Dedifferentiated amniotic fluid mesenchymal stem cell (primary cell): ENCODE data around the gene RIOK1.
"Not testable (repeated sequence)": the region's sequence is repeated elsewhere in the genome, so short reads cannot be mapped to it uniquely, and the experiment has no call there.

Source experiments
- DNase-seq: peaks from one replicate; pipeline ENCODE4 v3.0.0-alpha.2; 2016; ENCODE audit errors: extremely low spot score

The RIOK1 gene

GRCh38 chr6:7441048-7441775, 51.6 kb downstream of the RIOK1 start:
- no peak for DNase-seq

DNA sequence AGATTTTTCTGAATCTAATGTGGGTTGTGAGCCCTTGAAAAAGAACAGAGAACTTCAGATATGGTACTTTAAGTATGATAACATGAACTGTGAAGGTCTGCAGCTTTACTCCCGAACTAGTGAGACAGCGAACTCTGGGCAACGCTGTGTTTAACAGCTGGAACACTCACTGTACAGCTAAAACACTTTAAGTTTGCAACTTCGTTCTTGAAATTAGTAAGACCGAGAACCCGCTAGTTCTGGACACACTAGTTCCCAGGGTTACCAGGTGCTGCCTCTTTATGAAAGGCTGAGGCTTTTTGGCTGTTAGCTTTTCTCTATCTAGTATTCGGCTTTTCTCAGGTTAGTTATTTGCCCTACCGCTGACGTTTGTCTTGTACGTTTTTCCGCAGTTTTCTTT, 52.9 kb downstream of the RIOK1 start:
- DNase-seq, result no peak

GRCh38 chr6:7445101-7445500, 55.5 kb downstream of the RIOK1 start:
- no peak for DNase-seq

DNA sequence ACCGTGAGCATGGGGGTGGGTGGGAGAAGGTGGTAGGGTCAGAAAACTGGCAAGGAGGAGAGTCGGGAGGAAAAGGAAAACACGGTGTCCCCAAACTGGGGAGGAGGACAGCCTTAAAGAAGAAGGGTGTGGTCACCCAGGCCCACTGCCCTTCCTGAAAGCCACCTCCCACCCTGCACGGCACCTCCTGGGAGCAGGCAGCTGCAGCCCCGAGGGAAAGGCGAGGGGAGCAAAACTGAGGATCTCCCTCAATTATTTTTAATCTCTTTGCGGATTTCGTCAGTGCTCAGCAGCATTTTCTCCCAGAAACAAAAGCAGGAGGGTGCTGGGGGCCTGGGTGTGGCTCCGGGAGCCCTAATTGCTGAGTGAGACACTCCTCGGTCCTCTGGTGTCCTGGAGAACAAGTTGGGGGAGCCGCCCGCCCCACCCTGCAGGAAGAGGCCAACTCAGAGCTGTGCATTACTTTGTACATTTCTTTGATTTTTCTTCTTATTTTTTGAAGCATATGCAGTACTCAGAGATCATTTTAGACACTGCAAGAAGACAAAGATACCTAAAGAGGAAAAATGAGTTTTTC, 56.4 kb downstream of the RIOK1 start:
- DNase-seq, result no peak

GRCh38 chr6:7446619-7447325, 57.2 kb downstream of the RIOK1 start:
- no peak for DNase-seq

DNA sequence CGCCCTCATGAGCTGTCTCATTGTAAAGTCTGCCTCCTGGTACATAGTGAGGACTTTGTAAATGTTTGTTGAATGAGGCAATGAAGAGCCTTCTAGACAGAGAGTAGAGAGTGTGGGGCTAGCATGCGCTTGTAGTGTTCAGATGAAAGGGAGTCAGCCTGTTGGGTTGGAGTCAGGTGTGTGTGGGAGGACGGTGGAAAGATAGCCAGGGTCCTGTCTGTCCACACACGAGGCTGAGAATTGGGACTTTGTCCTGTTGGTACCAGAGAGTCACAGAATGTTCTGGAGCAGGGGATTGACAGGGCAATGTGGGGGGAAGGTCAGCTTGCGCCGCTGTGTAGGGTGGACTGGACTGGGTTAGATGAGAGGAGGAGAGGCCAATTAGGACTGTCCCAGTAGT, 58.6 kb downstream of the RIOK1 start:
- DNase-seq, result no peak

- DNase-seq, result no peak
Observed at GRCh38 chr6:7449018-7449417, 59.4 kb downstream of the RIOK1 start.

DNA sequence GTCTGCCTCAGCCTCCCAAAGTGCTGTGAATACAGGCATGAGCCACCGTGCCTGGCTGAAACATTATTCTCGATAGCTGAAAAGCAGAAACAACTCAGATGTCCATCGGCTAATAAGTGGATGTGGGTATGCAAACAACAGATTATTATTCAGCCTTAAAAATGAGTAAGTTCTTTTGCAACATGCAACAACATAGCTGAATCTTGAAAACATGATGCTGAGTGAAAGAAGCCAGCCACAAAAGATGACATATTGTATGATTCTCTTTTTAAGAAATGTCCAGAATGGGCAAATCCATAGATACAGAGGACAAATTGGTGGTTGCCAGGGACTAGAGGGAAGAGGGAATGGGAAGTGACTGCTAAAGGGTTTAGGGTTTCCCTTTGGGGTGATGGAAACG, 61.7 kb downstream of the RIOK1 start:
- no peak for DNase-seq

DNA sequence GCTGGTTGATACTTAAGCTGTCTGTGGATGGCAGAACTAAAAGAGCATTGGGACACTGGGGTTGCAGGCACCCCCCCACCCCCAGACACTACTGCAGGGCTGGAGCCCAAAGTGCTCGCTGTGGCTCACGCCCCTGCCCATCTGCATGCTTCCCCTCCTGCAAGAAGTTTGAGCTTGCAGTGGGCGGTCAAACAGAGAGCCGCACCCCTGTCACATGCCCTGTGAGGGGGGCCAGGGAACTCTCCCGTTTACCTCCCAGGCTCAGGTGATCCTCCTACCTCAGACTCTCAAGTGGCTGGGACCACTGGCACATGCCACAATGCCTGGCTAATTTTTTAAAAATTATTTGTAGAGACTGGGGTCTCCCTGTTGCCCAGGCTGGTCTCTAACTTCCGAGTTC, 63.3 kb downstream of the RIOK1 start:
- DNase-seq, result no peak

DNA sequence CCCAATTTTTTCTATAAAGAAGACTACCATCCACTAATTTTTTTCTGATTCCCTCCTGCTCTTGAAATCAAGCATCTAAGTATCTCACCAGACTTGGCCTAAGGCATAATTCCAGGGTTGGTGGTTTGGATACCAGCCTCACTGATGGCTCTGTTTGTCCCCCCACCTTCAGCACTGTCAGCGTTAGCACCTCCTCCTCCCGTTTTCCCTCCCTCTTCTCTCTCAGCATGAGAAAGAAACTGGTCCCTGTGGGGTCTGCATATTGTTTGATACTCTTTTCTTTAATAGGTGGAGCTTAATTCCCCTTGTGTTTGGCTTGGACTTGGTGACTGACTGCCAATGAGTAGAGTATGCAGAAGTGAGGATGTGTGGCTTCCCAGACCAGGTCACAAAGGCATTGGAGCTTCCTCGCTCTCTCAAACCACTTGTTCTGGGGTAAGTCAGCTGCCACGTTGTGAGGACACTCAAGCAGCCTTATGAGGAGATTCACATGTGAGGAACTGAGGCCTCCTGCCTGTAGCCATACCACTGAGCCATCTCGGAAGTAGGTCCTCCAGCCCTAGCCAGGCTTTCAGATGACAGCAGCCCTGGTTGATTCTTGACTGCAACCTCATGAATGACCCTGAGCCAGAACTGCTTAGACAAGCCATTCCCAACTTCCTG, 65.2 kb downstream of the RIOK1 start:
- no peak for DNase-seq

DNA sequence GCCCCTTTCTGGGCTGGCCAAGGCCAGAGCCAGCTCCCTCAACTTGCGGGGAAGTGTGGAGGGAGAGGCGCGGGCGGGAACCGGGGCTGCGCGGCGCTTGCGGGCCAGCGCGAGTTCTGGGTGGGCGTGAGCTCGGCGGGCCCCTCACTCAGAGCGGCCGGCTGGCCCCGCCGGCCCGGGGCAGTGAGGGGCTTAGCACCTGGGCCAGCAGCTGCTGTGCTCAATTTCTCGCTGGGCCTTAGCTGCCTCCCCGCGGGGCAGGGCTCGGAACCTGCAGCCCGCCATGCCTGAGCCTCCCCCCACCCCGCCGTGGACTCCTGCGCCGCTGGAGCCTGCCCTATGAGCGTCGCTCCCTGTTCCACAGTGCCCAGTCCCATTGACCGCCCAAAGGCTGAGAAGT, 66.7 kb downstream of the RIOK1 start:
- DNase-seq, result not testable (repeated sequence)

DNA sequence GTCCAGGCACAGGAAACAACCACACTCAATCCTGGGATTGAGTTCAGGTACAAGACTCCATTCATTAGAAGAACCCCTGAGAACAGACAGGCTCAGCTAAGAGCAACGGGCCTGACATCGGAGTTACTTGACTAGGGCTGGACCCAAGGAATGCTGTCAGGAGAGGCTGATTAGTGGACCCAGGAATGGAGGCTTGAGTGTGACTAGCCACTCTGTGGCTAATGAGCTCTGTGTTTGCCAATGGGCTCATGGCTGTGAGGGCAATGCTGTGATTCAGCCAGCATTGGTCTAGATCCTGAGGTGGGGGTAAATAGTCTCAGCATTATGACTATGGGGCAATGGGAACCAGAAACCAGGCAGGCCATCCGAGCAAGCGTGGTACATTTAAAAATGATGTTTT, 71.8 kb downstream of the RIOK1 start:
- no peak for DNase-seq

GRCh38 chr6:7463785-7464184, 74.2 kb downstream of the RIOK1 start:
- DNase-seq, result no peak

GRCh38 chr6:7467007-7467897, 77.6 kb downstream of the RIOK1 start:
- DNase-seq, result no peak
